ENCODE data around the gene CFAP46.
A peak's percentile ranks its signal among the peaks of the same experiment; 100 is the strongest.
"Not testable (repeated sequence)": the region's sequence is repeated elsewhere in the genome, so short reads cannot be mapped to it uniquely, and the experiment has no call there.

CFAP46 gene

DNA sequence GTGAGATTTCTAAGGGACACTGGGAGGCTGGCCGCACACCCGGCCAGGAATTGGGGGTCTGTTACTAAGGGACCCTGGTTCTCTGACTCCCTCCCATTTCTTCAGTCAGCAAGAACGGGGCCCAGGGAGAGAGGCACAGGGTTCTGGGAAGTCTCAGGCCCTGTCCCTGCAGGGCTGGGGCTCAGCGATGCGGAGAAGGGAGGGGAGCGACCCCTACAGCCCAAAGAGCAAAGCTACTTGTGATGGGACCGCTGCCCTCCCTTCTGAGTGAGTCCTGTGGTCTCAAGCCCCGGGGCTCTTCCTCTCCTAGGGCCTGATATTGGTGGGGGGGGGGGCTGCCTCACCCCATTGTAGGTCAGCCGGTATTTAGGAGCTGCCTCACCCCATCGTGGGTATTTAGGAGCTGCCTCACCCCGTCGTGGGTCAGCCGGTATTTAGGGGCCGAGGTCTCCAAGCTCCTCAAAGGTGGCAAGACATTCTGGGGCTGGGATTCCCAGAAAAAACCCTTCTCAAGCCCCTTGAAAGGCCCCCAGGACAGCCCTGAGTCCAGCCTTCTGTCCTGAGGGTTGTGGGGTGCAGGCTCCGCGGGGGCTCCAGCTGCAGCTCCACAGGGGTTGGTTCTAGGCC, 139.6 kb downstream of the CFAP46 start:
- no peak for DNase-seq

DNA sequence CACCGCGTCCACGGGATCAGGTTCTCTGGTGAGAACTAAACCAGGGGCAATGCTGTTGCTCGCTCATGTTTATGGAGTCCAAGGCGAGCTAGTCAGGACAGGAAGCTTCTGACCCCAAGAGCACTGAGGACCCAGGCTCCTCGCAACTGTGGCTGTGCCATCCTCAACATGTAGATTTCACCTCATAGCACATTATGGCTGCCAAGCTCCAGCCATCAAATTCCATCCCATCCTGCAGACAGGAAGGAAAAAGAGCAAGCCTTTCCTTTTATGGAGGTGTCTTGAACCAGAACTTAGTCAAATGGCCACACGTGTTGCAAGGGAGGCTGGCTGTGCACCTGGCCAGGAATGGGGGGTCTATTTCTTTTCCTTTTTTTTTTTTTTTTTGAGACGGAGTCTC, 140.3 kb downstream of the CFAP46 start:
- no peak for DNase-seq

DNA sequence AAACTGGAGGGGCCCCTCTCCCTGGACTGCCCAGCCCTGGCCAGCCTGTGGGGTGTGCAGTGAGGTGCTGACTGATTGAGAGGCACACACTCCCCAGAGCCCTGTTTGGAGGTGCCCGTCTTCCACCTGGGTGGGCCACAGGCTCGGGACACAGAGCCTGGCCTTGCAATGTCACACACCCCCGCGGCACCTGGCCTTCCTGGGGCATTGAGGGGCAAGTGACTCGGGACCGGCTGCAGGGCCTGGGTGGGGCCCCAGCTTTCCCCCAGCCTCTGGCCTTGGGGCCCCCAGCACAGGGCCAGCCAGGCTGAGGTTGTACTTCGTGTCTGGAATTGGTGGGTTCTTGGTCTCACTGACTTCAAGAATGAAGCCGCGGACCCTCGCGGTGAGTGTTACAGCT, 142.5 kb downstream of the CFAP46 start:
- no peak for DNase-seq

DNA sequence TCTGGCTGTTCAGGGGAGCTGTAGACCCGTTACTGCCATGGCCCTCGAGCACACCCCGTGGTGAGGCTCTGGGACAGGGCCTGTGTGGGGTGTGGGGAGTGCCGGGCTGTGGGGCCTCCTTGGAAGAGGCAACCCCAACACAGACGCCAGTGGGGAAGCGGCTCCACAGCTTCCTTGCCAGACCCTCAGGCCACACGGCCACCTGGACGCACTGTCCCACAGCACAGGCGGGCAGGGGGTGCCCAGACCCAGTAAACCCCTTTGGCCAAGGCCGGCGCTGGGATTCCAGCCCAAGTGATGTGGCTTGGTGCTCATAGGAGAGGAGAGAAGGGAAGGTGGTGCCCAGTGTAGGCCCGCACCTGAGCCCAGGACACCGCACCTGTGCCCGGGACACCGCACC, 143.5 kb downstream of the CFAP46 start:
- no peak for DNase-seq

DNA sequence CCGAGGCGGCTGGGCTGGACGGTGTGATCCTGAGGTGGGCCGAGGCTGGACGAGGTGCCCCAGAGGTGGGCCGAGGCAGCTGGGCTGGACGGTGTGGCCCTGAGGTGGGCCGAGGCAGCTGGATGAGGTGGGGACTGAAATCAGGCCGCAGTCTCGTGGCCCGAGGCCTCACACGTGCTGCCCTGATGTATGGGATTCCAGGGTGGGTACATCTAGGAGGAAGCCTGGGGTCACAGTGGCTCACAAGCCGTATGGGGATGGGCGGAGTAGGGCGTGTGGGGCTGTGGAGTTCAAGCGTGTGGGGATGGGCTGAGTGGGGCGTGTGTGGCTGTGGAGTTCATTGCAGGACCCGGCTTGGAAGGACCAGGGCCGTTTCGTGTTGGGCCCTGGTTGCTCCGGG, 144.0 kb downstream of the CFAP46 start:
- no peak for DNase-seq

DNA sequence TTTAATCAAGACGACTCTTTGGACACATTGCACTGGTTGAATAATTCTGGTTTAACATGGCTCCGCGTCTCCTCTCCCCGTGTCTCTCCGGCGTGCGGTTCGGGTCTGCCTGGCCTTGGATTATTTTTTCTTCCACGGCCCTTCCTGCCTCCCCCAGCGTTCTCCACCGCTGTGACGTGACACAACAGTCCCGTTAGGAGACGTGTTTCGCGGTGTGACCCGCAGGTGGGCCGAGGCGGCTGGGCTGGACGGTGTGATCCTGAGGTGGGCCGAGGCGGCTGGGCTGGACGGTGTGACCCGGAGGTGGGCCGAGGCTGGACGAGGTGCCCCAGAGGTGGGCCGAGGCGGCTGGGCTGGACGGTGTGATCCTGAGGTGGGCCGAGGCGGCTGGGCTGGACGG, 144.4 kb downstream of the CFAP46 start:
- DNase-seq, result not testable (repeated sequence)

DNA sequence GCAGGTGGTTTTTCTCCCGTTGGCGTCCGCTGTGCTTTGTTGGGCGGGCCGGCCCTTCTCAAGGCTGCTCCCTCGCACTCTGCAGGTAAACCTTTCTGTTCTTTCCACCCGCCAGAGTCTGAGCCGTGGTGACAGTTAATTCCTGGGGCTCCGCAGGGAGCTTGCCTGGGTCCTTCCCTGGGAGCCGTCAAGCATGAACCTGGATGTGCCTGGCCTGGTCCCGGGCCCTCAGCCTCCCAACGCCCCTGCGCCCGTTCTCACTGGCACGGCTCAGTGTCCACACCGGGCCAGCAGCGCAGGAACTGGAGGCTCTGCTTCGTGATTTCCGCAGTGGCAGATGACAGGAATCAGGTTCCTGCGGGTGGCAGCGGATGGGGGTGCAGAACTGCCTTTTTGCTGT, 145.5 kb downstream of the CFAP46 start:
- no peak for DNase-seq

DNA sequence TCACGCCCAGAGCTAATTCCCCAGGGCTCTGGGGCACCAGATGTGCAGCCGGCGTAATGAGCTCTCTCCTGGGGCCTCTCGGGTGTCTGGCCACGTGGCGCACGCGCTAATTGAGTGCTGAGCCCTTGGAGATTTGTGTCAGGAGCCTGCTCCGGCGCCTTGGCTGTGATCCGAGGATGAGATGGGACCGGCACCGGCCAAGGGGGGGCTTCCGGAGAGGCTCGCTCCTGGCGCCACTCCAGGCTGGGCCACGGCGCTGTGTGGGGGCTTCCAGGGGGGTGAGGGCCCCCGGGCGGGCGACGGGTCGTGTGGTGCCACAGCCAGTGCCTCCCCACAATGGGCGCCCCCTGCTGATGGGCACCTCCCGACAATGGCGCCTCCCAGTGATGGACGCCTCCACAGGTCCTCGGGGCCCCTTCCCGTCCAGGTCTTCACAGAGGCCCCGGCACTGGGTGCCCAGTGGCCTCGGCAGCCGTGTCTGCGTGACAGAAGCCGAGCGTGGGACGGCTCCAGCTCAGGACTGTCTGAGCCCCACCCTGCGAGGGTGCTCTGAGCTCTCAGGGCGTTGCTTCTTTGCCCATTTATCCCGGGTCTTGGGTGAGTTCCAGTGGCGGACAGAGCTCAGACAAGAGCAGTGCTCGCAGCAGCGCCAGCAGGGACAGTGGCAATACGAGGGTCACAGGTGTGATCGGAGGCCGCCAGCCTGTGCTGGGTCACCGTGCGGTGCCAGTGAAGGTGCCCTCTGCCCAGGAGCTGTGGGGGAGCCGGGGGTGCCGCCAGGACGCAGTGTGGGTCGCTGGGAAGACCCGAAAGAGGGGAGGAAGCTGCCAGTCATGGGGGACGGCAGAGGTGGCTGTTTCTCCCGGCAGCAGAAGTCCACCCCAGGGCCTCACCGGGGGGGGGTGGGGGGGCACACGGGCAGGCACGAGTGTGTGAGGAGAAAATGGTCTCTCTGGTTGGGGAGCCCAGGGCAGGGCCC, 148.2 kb downstream of the CFAP46 start:
- DNase-seq, result no peak

DNA sequence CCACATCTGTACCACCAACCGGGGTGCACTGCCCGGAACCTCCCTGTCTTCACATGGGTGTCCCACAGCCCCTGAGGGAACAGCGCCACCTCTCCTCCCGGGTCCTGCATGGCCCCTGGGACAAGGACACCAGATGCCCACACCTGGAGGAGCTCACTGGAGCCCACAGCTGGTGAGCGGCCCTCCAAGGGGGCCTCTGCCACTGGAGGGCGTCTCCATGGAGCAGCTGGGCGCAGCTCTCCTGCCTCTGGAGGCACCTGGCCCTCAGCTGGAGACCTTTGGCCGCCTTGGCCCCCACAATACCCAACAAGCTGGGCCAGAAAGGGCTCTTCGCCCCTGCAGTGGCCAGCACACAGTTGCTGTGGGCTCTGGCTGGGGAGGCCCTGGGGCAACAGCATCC, 149.2 kb downstream of the CFAP46 start:
- no peak for DNase-seq

DNA sequence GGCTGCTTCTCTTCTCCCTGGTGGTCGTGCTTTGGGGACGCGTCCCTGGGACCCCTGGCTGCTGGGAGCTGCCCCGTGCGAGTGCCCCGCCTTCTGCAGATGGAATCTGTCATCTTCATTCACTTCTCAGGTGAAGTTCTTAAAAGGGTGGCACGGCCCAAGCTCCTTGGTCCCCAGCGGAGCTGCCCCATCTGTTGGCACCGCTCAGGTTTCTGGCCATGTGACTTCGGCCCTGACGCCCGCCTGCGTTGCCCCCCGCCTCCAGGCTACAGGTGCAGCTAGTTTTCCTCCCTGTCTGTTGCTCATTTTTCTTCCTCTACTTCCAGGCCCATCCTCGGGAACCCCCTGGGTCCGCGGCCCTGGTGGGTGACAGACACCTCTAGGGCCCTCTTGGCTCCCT, 149.6 kb downstream of the CFAP46 start:
- DNase-seq, result no peak

DNA sequence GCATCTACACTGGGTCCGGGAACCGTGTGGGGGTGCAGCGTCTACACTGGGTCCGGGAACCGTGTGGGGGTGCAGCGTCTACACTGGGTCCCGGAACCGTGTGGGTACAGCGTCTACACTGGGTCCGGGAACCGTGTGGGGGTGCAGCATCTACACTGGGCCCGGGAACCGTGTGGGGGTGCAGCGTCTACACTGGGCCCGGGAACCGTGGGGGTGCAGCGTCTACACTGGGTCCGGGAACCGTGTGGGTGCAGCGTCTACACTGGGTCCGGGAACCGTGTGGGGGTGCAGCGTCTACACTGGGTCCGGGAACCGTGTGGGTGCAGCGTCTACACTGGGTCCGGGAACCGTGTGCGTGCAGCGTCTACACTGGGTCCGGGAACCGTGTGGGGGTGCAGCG, 150.3 kb downstream of the CFAP46 start:
- DNase-seq, result not testable (repeated sequence)

DNA sequence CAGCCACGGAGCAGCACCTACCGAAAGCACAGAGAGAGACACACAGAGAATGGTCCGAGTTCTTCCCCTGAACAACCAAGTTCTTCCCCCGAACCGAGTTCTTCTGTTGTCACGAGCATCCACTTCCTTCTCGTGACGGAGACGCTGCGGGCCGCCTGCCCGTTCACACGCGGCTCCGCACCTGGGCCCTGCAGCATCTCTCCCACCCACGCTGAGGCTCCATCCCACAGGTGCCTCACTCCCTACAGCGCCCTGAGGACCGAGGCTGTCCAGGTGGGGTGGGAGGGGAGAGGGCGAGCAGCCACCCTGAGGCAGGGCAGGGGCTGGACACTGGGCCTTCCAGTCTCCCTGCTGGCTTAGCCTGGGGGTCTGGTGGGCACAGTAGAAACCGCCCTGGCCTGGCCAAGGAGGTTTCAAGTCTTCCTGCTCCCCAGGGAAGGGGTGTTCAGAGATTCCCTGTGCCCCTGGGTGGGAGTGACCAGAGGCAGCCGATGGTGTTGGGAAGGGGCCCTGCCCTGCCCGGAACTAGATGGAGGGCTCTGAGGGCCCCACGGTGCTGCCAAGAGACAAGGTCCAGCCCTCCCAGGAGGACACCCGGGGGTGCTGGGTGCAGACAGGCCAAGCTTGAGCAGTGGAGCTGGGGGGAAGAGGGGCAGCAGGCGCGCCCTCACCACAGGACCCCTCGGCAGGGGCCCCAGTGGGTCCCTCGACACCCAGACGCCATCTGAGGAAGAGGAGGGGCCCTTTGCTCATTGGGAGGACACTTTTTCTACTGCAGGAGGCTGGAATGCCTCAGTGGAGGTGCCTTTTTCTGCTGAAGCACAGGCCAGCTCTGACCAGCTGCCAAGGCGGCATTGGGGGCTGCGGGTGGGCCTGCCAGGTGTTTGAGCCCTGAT, 151.2 kb downstream of the CFAP46 start:
- DNase-seq, result no peak

DNA sequence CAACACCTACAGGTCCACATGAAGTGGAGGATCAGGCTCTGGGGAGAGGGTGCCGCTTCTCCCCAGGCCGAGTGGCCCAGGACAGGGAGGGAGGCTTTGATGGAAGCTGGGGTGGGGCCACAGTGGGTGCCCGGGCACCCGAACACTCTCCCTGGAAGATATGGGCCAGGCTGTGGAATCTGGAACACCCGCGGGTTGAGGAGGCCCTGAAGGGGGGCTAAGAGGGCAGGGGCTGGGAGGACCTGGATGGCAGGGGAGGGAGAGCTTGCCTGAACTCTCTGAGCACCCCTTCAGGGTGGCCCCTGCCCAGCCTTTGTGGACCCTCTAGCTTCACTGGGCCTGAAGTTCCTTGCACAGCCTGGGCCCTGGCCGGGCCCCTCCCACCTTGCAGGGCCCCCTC, 151.9 kb downstream of the CFAP46 start:
- DNase-seq, result no peak

DNA sequence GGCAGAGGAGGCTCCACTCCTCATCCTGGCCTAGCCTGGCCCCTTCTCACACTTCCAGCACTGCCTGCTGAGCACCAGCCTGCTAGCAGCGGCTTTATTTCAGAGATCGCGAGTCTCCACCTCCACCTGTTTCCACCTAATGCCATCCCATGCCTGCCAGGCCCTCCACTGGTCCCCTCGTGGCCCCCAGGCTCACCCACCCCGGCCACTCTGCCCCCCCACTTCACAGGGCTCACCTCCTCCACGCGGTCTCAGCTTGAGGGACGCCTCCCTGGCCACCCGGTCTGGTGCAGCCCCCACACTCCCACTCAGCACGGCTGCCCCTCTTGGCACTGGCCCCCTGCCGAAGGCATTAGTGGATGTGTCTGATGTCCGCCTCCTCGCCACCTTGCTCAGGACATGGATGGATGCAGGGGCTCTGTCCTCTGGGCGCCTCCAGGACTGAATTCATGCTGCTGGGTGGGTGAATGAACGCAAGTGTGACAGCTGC, 152.7 kb downstream of the CFAP46 start:
- DNase-seq, result no peak

DNA sequence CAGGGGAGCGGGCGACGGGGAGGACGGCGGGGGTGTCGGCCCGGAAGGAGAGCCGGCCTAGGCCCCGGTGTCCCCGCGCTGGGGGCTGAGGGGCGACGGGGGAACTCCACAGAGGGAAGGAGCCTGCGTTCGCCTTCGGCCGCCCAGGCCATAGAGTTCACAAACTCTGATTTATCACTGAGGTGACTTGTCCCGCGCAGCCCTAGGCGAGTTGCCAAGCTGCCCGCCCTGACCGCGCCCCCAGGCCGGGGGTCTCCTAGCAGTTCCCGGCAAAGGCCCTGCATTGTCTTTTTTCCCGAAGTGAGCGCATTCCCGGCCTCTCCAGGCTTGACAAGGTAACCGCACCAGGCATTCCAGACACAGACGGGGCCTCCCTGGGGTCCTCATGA, 153.5 kb downstream of the CFAP46 start:
- no peak for DNase-seq

DNA sequence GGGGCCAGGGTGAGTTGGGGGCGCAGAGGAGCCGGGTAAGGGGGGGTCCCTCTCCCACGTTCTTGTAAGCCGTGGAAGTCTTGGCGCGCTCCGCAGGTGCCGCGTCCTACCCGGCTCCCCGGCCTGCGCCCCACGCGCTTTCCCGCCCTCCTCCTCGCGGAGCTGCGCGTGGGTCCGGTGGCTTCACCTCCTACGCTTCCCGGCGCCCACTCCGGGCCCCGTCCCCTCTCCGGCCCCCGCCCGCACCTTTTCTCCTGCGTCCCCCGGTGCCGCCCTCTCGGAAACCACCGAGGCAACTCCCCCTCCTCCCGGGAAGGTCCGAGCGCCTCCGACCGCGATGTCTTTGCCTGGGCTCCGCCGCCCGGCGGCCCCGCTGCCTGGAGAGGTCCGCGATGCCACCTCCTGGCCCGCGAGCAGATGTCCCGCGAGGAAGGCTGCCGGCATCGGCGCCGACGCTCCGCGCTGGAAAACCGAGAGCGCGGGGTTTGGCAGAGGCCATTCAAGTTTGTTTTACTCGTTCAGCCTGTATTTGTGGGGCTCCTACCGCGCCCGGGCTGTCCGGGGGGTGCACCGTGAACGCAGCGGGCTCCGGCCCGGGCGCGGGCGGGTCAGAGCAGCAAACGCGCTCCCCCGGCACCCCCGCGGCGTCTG, 154.1 kb downstream of the CFAP46 start:
- peak; percentile 11 for DNase-seq

DNA sequence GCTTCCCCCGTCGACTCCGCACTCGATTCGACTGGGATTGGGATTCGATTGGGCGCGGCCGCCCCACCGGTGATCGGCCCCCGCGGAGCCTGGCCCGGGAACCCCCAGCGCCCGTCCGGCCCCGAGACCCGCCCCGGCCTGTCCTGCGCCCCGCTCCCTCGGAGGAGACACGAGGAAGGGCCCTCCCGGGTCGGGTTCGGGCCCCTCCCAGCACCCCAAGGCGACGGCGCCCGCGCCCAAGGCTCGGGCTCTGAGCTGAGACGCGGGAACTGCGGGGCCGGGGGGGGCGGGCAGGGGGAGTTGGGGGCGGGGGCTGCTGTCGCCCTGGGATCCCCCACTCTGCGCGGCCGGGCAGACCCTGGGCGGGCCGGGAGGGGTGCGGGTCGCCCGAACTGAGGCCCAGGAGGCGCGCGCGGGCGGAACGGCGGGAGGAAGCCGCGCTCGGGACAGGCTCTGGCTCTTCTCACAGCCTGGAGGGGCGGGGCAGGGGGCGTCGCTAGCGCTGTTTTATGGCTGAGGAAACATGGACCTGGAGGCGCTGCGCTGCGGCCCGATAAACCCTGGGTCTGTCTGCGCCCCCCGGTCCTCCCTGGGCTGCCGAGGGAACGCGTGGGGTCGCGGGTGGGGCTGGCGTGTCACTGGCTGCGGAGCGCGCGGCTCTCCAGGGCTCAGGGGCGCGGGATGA, 154.7 kb downstream of the CFAP46 start:
- no peak for DNase-seq

DNA sequence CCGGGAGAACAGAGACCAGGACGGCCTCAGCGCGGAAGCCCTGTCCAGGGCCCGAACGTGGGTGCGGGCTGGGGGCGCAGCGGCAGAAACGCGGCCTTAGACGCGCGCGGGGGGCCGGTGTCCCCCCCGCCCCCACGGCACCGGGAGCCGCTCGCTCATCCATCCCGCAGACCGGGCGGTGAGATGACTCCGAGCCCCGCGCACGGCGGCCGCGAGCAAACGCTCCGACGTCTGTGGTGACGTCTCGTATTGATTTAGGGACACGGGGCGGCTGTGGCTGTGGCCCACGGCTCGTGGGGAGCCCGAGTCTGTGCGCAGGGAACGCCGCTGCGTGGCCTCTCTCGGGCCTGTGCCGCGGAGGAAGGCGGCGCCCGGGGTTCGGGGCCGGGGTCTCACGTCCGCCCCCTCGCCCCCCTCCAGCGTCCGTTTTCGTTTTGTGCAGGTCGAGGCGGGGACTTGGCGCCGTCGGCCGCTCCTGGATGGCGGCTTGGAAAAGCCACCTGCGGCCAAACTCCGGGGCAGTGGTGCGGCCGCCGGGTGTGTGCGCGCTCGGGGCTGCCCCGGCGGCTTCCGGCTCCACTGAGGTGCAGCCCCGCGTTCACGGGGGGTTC, 155.4 kb downstream of the CFAP46 start:
- DNase-seq, result no peak

DNA sequence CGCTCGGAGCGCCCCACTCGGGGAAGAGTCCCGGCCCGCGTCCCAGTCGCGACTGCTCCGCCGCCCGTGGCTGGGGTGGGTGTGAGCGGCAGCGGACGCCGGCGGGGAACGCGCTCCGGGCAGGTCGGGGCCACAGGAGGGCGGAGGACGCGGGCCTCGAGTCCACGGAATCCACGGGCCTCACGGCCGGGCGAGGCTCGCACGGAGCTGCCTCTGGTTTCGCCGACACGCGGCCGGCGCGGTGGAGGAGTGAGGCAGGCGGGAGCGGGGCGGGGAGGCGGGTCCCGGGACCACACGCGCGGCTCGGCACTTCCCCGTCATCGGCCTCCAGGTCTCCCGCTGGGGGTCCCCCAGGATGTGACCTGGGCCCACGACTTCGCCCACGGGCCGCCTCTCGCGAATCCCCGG, 155.9 kb downstream of the CFAP46 start:
- no peak for DNase-seq

DNA sequence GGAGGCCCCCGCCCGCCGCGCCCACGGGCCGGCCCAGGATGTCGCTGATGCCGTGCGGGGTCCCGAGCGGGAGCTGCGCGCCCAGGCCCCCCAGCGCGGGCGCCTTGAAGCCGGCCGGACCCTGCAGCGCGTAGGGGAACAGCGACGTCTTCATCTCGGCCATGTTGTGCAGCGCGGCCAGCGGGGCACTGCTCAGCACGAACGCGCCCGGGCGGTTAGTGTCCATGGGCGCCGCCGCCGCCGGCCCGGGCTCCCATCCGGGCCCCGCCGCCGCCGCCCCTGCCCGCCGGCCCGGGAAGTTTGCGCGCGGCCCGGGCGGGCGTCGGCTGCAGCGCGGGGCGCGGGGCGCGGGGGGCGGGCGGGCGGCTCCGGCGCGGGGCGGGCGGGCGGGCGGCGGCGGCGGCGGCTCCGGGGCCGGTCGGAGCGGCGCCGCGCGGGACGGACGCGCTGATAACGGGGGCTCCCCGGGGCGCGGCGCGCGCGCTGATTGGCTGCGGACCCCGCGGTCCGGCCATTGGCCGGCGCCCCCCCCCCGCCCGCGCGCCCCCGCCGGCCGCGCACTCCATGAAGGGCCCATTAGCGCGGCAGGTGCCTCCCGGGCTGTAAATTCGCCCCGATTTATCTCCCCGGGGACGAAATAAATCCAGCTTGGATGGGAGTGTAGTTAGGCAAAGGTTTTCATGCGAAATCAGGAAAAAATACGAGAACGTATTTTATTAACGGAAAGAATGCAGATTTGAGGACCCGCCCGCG, 156.5 kb downstream of the CFAP46 start, which contains the start of gene NKX6-2:
NKX6-2 (minus strand) TSS at position 425 of the 753 bp plus-strand sequence; CDS start at position 226, 199 bp downstream.
- no peak for DNase-seq

Data from inflammatory macrophage treated with lipopolysaccharide for 4 hours (primary cell).